PFSK-1 (cell line): ENCODE measurements around the gene HOXB3.

Experiments
- FOXP2 ChIP-seq: optimal IDR thresholded peaks from 2 replicates; pipeline ENCODE3; 2011; ENCODE audit warnings: borderline replicate concordance, control low read depth, inconsistent platforms; ENCODE audit not compliant: insufficient read depth; ENCODE audit errors: extremely low read length, extremely low read depth
- POLR2AphosphoS5 ChIP-seq: IDR thresholded peaks from 2 replicates; pipeline ENCODE4 v1.6.1; 2012; ENCODE audit warnings: low read depth, mild to moderate bottlenecking, control low read depth, low read length, moderate library complexity
- SIN3A ChIP-seq: IDR thresholded peaks from 2 replicates; pipeline ENCODE4 v1.6.1; 2012; ENCODE audit warnings: mild to moderate bottlenecking, low read length, moderate library complexity, borderline replicate concordance; ENCODE audit not compliant: insufficient read depth
- TAF1 ChIP-seq: IDR thresholded peaks from 2 replicates; pipeline ENCODE4 v1.6.1; 2012; ENCODE audit warnings: low read length, control low read depth, borderline replicate concordance; ENCODE audit not compliant: insufficient read depth
- TF ChIP-seq, protein P1 (sequence below), 2 experiments: IDR thresholded peaks; 2 replicates each; pipeline versions ENCODE4 v1.6.1 to v1.8.0; 2011 to 2012; ENCODE audit warnings: low read depth in 2 of 2, low read length in 2 of 2, control low read depth in 1 of 2, inconsistent platforms in 1 of 2, mild to moderate bottlenecking in 1 of 2, moderate library complexity in 1 of 2; ENCODE audit not compliant: insufficient read depth in 1 of 2

HOXB3 gene

DNA sequence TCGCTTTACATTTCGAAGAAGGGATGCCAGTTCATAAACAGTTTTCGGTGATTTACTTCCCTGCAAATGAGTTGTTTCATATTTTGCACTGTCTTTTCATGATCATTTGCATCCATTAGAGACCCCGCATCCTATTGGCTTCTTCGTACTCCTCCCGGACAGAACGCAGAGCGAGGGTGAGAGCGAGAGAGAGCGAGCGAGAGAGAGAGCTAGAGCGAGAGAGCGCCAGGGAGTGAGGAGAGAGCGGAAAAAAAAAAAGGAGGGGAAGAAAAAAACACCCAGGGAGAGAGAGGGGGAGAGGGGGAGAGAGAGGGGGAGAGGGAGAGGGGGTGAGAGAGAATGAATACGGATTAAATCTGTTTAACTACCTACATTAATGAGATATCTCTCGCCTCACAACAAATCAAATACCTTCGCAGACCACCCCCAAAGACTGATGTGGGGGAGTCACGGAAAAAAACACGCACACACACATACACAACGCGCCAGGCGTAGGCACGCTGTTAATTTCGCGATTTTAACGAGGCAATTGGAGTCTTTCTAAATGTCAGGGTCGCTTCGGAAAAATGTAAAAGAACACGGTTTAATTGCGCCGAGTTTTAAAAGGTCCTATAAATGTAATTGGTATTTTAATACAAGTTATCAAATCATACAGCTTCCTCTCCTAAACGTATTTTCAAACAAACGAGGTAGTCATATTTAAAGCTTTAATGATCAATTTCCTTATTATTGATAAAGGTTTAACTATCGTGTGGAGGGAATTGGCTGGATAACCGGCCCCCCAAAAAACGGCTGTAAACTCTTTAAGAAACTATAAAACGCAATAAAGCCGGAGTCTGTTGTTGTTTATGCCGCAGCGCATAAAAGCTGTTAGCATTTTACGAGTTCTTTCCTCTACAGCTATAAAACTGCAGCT lies 25.3 kb upstream of the HOXB3 start, which contains the start of gene HOXB8:
HOXB8 (minus strand) TSS at position 246 of the 916 bp plus-strand sequence. CDS start 588 bp downstream, outside the sequence.
- TF ChIP-seq FOXP2 (no peak), POLR2AphosphoS5 (no peak), SIN3A (no peak), TAF1 (no peak)
- TF ChIP-seq, protein P1, sequence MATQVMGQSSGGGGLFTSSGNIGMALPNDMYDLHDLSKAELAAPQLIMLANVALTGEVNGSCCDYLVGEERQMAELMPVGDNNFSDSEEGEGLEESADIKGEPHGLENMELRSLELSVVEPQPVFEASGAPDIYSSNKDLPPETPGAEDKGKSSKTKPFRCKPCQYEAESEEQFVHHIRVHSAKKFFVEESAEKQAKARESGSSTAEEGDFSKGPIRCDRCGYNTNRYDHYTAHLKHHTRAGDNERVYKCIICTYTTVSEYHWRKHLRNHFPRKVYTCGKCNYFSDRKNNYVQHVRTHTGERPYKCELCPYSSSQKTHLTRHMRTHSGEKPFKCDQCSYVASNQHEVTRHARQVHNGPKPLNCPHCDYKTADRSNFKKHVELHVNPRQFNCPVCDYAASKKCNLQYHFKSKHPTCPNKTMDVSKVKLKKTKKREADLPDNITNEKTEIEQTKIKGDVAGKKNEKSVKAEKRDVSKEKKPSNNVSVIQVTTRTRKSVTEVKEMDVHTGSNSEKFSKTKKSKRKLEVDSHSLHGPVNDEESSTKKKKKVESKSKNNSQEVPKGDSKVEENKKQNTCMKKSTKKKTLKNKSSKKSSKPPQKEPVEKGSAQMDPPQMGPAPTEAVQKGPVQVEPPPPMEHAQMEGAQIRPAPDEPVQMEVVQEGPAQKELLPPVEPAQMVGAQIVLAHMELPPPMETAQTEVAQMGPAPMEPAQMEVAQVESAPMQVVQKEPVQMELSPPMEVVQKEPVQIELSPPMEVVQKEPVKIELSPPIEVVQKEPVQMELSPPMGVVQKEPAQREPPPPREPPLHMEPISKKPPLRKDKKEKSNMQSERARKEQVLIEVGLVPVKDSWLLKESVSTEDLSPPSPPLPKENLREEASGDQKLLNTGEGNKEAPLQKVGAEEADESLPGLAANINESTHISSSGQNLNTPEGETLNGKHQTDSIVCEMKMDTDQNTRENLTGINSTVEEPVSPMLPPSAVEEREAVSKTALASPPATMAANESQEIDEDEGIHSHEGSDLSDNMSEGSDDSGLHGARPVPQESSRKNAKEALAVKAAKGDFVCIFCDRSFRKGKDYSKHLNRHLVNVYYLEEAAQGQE (IDR thresholded peaks at IDR 0.05; ENCODE audit: insufficient read depth in 1 of 2, low read depth in 2 of 2, low read length in 2 of 2) = no peak

DNA sequence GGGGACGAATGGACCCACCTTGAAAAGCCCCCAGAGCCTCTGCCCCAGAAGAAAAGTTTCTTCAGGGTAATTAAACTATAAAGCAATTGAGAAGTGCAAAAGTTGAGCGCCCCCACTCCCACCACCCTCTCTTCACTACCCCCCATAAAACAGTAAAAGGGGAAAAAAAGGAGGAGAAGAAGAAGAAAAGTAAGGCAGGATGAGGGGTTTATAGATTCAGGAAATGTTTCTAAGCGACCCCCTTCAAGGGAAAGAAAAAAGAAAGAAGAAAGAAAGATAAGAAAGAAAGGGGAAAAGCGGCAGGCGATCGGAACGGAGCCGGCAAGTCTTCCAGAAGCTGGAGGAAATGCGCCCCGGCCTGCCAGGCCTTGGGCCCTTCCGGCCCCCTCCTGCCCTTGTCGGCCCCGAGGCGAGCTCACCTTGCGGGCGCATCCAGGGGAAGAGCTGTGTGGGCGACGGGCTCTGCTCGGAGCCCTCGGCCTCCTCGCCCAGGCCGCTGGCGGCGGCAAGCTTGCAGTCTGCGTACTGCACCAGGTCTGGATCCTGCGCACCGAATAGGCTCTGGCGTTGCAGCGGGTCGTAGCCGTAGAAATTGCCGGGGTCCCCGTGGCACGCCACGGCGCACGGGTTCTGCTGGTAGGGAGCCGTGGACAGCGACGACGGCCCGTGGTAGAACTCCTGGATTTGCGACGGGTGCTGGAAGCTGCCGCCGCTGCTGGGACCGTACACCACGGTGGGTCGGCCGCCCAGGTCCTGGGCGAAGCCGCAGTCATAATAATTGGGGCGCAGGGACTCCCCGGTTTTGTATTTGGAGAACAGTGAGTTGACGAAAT lies 24.0 kb upstream of the HOXB3 start:
- TF ChIP-seq POLR2AphosphoS5 = no peak
- no peak for TF ChIP-seq FOXP2
- TF ChIP-seq SIN3A = no peak
- TF ChIP-seq TAF1 = no peak
- TF ChIP-seq, protein P1 (IDR thresholded peaks at IDR 0.05; ENCODE audit: insufficient read depth in 1 of 2, low read depth in 2 of 2, low read length in 2 of 2) = no peak

DNA sequence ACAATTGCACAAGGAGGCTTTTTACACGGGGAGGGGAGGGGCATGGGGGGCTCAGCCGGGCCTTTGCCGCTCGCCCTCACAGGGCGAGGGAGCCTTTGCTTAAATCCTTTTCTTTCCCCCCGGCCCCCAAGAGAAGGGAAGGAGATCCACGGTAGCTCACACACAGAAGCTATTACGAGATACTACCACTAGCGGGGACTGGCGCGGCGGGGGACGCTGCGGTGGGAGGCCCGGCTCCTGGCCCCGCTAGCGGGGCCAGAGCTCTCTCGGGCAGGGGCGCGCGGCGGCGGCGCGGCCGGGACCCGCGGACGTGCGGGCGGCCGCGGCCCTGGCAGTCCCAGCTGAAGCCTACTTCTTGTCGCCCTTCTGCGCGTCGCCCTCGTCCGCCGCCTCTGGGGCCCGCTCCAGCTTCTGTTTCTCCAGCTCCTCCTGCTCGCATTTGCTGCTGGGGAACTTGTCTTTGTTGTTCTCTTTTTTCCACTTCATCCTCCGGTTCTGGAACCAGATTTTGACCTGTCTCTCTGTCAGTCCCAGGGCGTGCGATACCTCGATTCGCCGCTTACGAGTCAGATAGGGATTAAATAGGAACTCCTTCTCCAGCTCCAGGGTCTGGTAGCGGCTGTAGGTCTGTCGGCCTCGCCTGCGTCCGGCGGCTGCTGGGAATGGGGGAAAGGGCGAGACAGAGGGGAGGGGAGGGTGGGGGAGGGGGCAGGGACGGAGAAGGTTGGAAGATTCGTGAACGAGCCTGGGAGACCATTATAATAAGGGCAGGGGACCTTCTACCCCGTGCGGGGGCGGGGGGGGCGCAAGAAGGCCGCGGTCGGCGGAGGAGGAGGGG lies 23.0 kb upstream of the HOXB3 start:
- TF ChIP-seq TAF1 (no peak), FOXP2 (no peak), SIN3A (no peak), POLR2AphosphoS5 (no peak)
- TF ChIP-seq, protein P1 (IDR thresholded peaks at IDR 0.05; ENCODE audit: insufficient read depth in 1 of 2, low read depth in 2 of 2, low read length in 2 of 2) = no peak

DNA sequence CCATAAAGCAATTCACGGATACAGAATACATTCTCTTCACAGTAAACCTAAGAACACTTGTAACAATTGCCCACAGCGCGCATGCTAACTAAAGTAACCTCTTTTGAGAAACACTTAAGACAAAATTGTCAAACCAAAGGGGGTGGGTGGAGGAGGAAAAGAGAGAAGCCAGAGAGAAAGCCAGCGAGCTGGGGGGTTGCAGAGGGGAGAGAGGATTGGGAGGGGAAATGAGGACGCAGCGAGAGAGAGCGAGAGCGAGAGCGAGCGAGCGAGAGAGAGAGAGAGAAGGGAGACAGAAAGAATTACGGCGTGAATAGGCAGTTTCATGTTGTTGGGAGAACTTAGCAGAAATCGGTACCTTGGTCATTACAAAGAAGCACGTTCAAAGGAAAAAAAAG lies 22.4 kb upstream of the HOXB3 start:
- TF ChIP-seq SIN3A = no peak
- no peak for TF ChIP-seq FOXP2
- TF ChIP-seq, protein P1 (IDR thresholded peaks at IDR 0.05; ENCODE audit: insufficient read depth in 1 of 2, low read depth in 2 of 2, low read length in 2 of 2) = no peak
- TF ChIP-seq POLR2AphosphoS5 = no peak
- no peak for TF ChIP-seq TAF1
